ENCODE measurements around the gene AURKB.

The AURKB gene

GRCh38 chr17:8161289-8162232 lies 48.8 kb downstream of the AURKB start:
- no peak for DNase-seq (ENCODE audit: low read depth)

GRCh38 chr17:8160741-8161221 lies 49.6 kb downstream of the AURKB start:
- no peak for DNase-seq (ENCODE audit: low read depth)

GRCh38 chr17:8160224-8160577 lies 50.2 kb downstream of the AURKB start:
- DNase-seq (ENCODE audit: low read depth), result no peak

- DNase-seq (ENCODE audit: low read depth), result no peak
These were observed 50.7 kb downstream of the AURKB start for GRCh38 chr17:8159459-8160223.

GRCh38 chr17:8159032-8159400 lies 51.4 kb downstream of the AURKB start:
- DNase-seq (ENCODE audit: low read depth), result no peak

- DNase-seq (ENCODE audit: low read depth), result peak; percentile 84
These were observed 51.9 kb downstream of the AURKB start for GRCh38 chr17:8158267-8159031.

GRCh38 chr17:8156246-8156992 lies 54.0 kb downstream of the AURKB start:
- peak; percentile 100 for DNase-seq (ENCODE audit: low read depth)

GRCh38 chr17:8155996-8156245 lies 54.5 kb downstream of the AURKB start:
- no peak for DNase-seq (ENCODE audit: low read depth)

GRCh38 chr17:8155231-8155995 lies 55.0 kb downstream of the AURKB start:
- no peak for DNase-seq (ENCODE audit: low read depth)

Measured in HS-27A (cell line).